ENCODE data around the gene TAS2R40.
"Not testable (repeated sequence)": the region's sequence is repeated elsewhere in the genome, so short reads cannot be mapped to it uniquely, and the experiment has no call there.

Gene TAS2R40

GRCh38 chr7:143250822-143251221, 29.0 kb downstream of the TAS2R40 start:
- no peak for DNase-seq (ENCODE audit: low read depth)

- no peak for DNase-seq (ENCODE audit: low read depth)
Observed at GRCh38 chr7:143252006-143252405, 30.2 kb downstream of the TAS2R40 start.

- DNase-seq (ENCODE audit: low read depth), result peak; percentile 59
Observed at GRCh38 chr7:143255564-143255963, 33.7 kb downstream of the TAS2R40 start.

- no peak for DNase-seq (ENCODE audit: low read depth)
Observed at GRCh38 chr7:143256325-143256724, 34.5 kb downstream of the TAS2R40 start.

- no peak for DNase-seq (ENCODE audit: low read depth)
Observed at GRCh38 chr7:143256932-143257331, 35.1 kb downstream of the TAS2R40 start.

- peak; percentile 25 for DNase-seq (ENCODE audit: low read depth)
Observed at GRCh38 chr7:143257501-143257900, 35.7 kb downstream of the TAS2R40 start.

- no peak for DNase-seq (ENCODE audit: low read depth)
Observed at GRCh38 chr7:143258831-143259230, 37.0 kb downstream of the TAS2R40 start.

- no peak for DNase-seq (ENCODE audit: low read depth)
Observed at GRCh38 chr7:143259765-143260164, 37.9 kb downstream of the TAS2R40 start.

- no peak for DNase-seq (ENCODE audit: low read depth)
Observed at GRCh38 chr7:143261901-143262300, 40.1 kb downstream of the TAS2R40 start.

- peak; percentile 75 for DNase-seq (ENCODE audit: low read depth)
Observed at GRCh38 chr7:143263266-143264195, 41.7 kb downstream of the TAS2R40 start, which contains the start of gene GSTK1. Gene GSTK1, plus strand, starts transcription at chr7:143263441. Its CDS starts 73 bp downstream, at chr7:143263514.

GRCh38 chr7:143264196-143264568, 42.3 kb downstream of the TAS2R40 start:
- DNase-seq (ENCODE audit: low read depth), result not testable (repeated sequence)

GRCh38 chr7:143265017-143265693, 43.3 kb downstream of the TAS2R40 start:
- no peak for DNase-seq (ENCODE audit: low read depth)

- DNase-seq (ENCODE audit: low read depth), result no peak
Observed at GRCh38 chr7:143269251-143269650, 47.4 kb downstream of the TAS2R40 start.

- DNase-seq (ENCODE audit: low read depth), result no peak
Observed at GRCh38 chr7:143271240-143271639, 49.4 kb downstream of the TAS2R40 start.
